ENCODE data around the gene LRRC3. TPM values are rescaled to one million over a fixed set of nuclear protein-coding genes. Genes with fewer than 3 reads are reported as not detected.

The LRRC3 gene
- total RNA-seq, 2 donors from 2014 or later = 6.5 to 8.3 TPM

GRCh38 chr21:44444286-44444931 is 10.9 kb upstream of the LRRC3 start:
- no peak overlapping the region for H3K27ac ChIP-seq
- ATAC-seq (ENCODE audit: insufficient number of reproducible peaks, low FRiP score, low read depth) = no peak
- DNase-seq (ENCODE audit: low spot score) = no peak
- H3K4me3 ChIP-seq = no peak overlapping the region
- peaks cover 0 to 3% of the 10 kb centered on the region in 2 donors for H3K4me1 ChIP-seq (ENCODE audit: control insufficient read depth in 1 of 2, low read depth in 2 of 2)
- H3K27me3 ChIP-seq (replicated peaks; ENCODE audit: insufficient read depth) = no peaks in the 10 kb centered on the region
- TF ChIP-seq CTCF (IDR thresholded peaks at IDR 0.05) = no peak
- no peaks in the 10 kb centered on the region for H3K36me3 ChIP-seq
- H3K9me3 ChIP-seq = no peaks in the 10 kb centered on the region

GRCh38 chr21:44445145-44445812 is 10.0 kb upstream of the LRRC3 start:
- Histone ChIP-seq H3K4me1 (ENCODE audit: control insufficient read depth in 1 of 2, low read depth in 2 of 2) (no peaks in the 10 kb centered on the region), H3K36me3 (no peaks in the 10 kb centered on the region), H3K27me3 (replicated peaks; ENCODE audit: insufficient read depth) (no peaks in the 10 kb centered on the region), H3K27ac (no peak overlapping the region), H3K4me3 (no peak overlapping the region), H3K9me3 (no peaks in the 10 kb centered on the region)
- TF ChIP-seq CTCF (IDR thresholded peaks at IDR 0.05) = no peak
- ATAC-seq (ENCODE audit: insufficient number of reproducible peaks, low FRiP score, low read depth) (no peak), DNase-seq (ENCODE audit: low spot score) (no peak)

GRCh38 chr21:44448651-44449131 is 6.6 kb upstream of the LRRC3 start:
- H3K27me3 ChIP-seq (replicated peaks; ENCODE audit: insufficient read depth) = no peaks in the 10 kb centered on the region
- ATAC-seq (ENCODE audit: insufficient number of reproducible peaks, low FRiP score, low read depth) = no peak

GRCh38 chr21:44449473-44450363 is 5.6 kb upstream of the LRRC3 start:
- TF ChIP-seq CTCF (IDR thresholded peaks at IDR 0.05) = no peak
- no peaks in the 10 kb centered on the region for H3K36me3 ChIP-seq
- peaks cover 5% of the 10 kb centered on the region for H3K9me3 ChIP-seq

More at GRCh38 chr21:44448651-44449131, 6.6 kb upstream of the LRRC3 start:
- TF ChIP-seq CTCF (IDR thresholded peaks at IDR 0.05) = no peak
- H3K27ac ChIP-seq = no peak overlapping the region
- DNase-seq (ENCODE audit: low spot score) = no peak
- H3K4me3 ChIP-seq = no peak overlapping the region
- no peaks in the 10 kb centered on the region for H3K9me3 ChIP-seq
- H3K4me1 ChIP-seq (ENCODE audit: control insufficient read depth in 1 of 2, low read depth in 2 of 2) = no peaks in the 10 kb centered on the region
- no peaks in the 10 kb centered on the region for H3K36me3 ChIP-seq

GRCh38 chr21:44450402-44450801 is 4.9 kb upstream of the LRRC3 start:
- Histone ChIP-seq H3K9me3 (peaks cover 5% of the 10 kb centered on the region), H3K4me3 (no peak overlapping the region), H3K36me3 (no peaks in the 10 kb centered on the region), H3K4me1 (ENCODE audit: control insufficient read depth in 1 of 2, low read depth in 2 of 2) (no peaks in the 10 kb centered on the region), H3K27me3 (replicated peaks; ENCODE audit: insufficient read depth) (no peaks in the 10 kb centered on the region), H3K27ac (no peak overlapping the region)
- no peak for TF ChIP-seq CTCF (IDR thresholded peaks at IDR 0.05)
- no peak for DNase-seq (ENCODE audit: low spot score)
- ATAC-seq (ENCODE audit: insufficient number of reproducible peaks, low FRiP score, low read depth) = no peak

More at GRCh38 chr21:44449473-44450363, 5.6 kb upstream of the LRRC3 start:
- DNase-seq (ENCODE audit: low spot score) (no peak), ATAC-seq (ENCODE audit: insufficient number of reproducible peaks, low FRiP score, low read depth) (no peak)
- H3K27me3 ChIP-seq (replicated peaks; ENCODE audit: insufficient read depth) = no peaks in the 10 kb centered on the region
- no peak overlapping the region for H3K4me3 ChIP-seq
- no peak overlapping the region for H3K27ac ChIP-seq
- no peaks in the 10 kb centered on the region for H3K4me1 ChIP-seq (ENCODE audit: control insufficient read depth in 1 of 2, low read depth in 2 of 2)
